Esophagus squamous epithelium (tissue), 4 donors: ENCODE results near the gene CTAG1A.

Experiments used
- POLR2A ChIP-seq, 4 donors: fragments of 450-650 bp; IDR thresholded peaks; one replicate each; pipeline ENCODE4 v1.6.1; 2017; ENCODE audit warnings: antibody characterized with exemption in 4 of 4, mild to moderate bottlenecking in 4 of 4, moderate library complexity in 3 of 4
- TF ChIP-seq, protein P1 (sequence below), 6 experiments: fragments of 450-650 bp in 4 of 6; fragments of 200-600 bp in 2 of 6; sonication (generic) in 2 of 6; IDR thresholded peaks; one replicate each; pipeline ENCODE4 v1.5.1; 2016 to 2019; ENCODE audit warnings: antibody characterized with exemption in 6 of 6, mild to moderate bottlenecking in 4 of 6, moderate library complexity in 4 of 6

DNA sequence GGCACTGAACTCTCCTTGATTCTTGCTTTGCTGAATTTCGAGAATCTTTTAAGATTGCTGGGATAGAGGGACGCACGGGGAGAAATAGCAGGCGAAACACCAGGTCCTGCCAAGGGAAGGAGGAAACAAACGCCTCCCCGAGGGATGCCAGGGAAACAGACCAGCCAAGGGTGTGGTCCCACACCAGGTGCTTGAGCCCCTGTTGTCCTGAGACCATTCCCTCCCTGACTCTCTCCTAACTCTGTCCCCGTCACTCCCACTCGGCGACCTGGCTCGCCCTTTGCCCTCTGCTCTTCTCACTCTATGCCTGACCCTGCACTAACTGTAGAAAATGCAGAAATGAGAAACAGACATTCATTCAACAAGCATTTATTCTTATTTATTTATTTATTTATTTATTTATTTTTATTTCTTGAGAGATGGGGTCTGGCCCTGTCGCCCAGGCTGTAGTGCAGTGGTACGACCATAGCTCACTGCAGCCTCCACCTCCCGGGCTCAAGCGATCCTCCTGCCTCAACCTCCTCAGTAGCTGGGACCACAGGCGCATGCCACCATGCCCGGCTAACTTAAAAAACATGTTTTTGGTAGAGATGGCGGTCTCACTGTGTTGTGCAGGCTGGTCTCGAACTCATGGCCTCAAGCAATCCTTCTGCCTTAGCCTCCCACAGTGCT is 18.0 kb downstream of the CTAG1A start:
- TF ChIP-seq, protein P1, sequence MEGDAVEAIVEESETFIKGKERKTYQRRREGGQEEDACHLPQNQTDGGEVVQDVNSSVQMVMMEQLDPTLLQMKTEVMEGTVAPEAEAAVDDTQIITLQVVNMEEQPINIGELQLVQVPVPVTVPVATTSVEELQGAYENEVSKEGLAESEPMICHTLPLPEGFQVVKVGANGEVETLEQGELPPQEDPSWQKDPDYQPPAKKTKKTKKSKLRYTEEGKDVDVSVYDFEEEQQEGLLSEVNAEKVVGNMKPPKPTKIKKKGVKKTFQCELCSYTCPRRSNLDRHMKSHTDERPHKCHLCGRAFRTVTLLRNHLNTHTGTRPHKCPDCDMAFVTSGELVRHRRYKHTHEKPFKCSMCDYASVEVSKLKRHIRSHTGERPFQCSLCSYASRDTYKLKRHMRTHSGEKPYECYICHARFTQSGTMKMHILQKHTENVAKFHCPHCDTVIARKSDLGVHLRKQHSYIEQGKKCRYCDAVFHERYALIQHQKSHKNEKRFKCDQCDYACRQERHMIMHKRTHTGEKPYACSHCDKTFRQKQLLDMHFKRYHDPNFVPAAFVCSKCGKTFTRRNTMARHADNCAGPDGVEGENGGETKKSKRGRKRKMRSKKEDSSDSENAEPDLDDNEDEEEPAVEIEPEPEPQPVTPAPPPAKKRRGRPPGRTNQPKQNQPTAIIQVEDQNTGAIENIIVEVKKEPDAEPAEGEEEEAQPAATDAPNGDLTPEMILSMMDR (IDR thresholded peaks at IDR 0.05) = no peak
- no peak for TF ChIP-seq POLR2A (IDR thresholded peaks at IDR 0.05)
